Measurements from ENCODE around the gene PTH1R.
A peak's percentile ranks its signal among the peaks of the same experiment; 100 is the strongest.

The PTH1R gene

GRCh38 chr3:46890132-46890531 is 12.6 kb downstream of the PTH1R start:
- peaks cover 4 to 50% (median 39%) of the 10 kb centered on the region in 5 donors for H3K4me1 ChIP-seq (ENCODE audit: control insufficient read depth in 5 of 5, insufficient read depth in 5 of 5, low read length in 5 of 5)
- H3K4me3 ChIP-seq (ENCODE audit: low read depth in 1 of 5, low read length in 5 of 5) = no peak overlapping the region
- no peaks in the 10 kb centered on the region for H3K27me3 ChIP-seq (ENCODE audit: control insufficient read depth in 5 of 5, insufficient read depth in 4 of 5, low read length in 5 of 5)
- no peak overlapping the region for H3K27ac ChIP-seq (ENCODE audit: low read depth, low read length)
- no peaks in the 10 kb centered on the region for H3K36me3 ChIP-seq (ENCODE audit: control insufficient read depth in 5 of 5, insufficient read depth in 5 of 5, low read length in 5 of 5)
- H3K9ac ChIP-seq (ENCODE audit: low read length in 5 of 5) = no peak overlapping the region
- no peaks in the 10 kb centered on the region for H3K9me3 ChIP-seq (ENCODE audit: control insufficient read depth in 5 of 5, low read length in 5 of 5)

GRCh38 chr3:46891132-46891531 is 13.6 kb downstream of the PTH1R start:
- H3K4me3 ChIP-seq (ENCODE audit: low read depth in 1 of 5, low read length in 5 of 5) = no peak overlapping the region
- no peaks in the 10 kb centered on the region for H3K27me3 ChIP-seq (ENCODE audit: control insufficient read depth in 5 of 5, insufficient read depth in 4 of 5, low read length in 5 of 5)
- H3K9me3 ChIP-seq (ENCODE audit: control insufficient read depth in 5 of 5, low read length in 5 of 5) = no peaks in the 10 kb centered on the region
- H3K9ac ChIP-seq (ENCODE audit: low read length in 5 of 5) = no peak overlapping the region
- peaks cover 4 to 46% (median 38%) of the 10 kb centered on the region in 5 donors for H3K4me1 ChIP-seq (ENCODE audit: control insufficient read depth in 5 of 5, insufficient read depth in 5 of 5, low read length in 5 of 5)
- no peak overlapping the region for H3K27ac ChIP-seq (ENCODE audit: low read depth, low read length)
- H3K36me3 ChIP-seq (ENCODE audit: control insufficient read depth in 5 of 5, insufficient read depth in 5 of 5, low read length in 5 of 5) = no peaks in the 10 kb centered on the region

GRCh38 chr3:46892285-46893145 is 15.0 kb downstream of the PTH1R start:
- H3K27me3 ChIP-seq (ENCODE audit: control insufficient read depth in 5 of 5, insufficient read depth in 4 of 5, low read length in 5 of 5) = no peaks in the 10 kb centered on the region
- H3K36me3 ChIP-seq (ENCODE audit: control insufficient read depth in 5 of 5, insufficient read depth in 5 of 5, low read length in 5 of 5) = no peaks in the 10 kb centered on the region
- H3K9me3 ChIP-seq (ENCODE audit: control insufficient read depth in 5 of 5, low read length in 5 of 5) = no peaks in the 10 kb centered on the region
- H3K4me3 ChIP-seq (ENCODE audit: low read depth in 1 of 5, low read length in 5 of 5) = peak overlapping the region; percentile 58 to 68 (median 62)
- H3K27ac ChIP-seq (ENCODE audit: low read depth, low read length) = no peak overlapping the region
- H3K4me1 ChIP-seq (ENCODE audit: control insufficient read depth in 5 of 5, insufficient read depth in 5 of 5, low read length in 5 of 5) = peaks cover 6 to 46% (median 38%) of the 10 kb centered on the region in 5 donors
- H3K9ac ChIP-seq (ENCODE audit: low read length in 5 of 5) = peak overlapping the region in 3 of 5 donors; percentile 13 to 67 (median 21)

GRCh38 chr3:46893146-46893748 is 15.7 kb downstream of the PTH1R start:
- Histone ChIP-seq H3K36me3 (ENCODE audit: control insufficient read depth in 5 of 5, insufficient read depth in 5 of 5, low read length in 5 of 5) (no peaks in the 10 kb centered on the region), H3K27me3 (ENCODE audit: control insufficient read depth in 5 of 5, insufficient read depth in 4 of 5, low read length in 5 of 5) (peaks cover 0 to 5% (median 0%) of the 10 kb centered on the region in 5 donors), H3K4me1 (ENCODE audit: control insufficient read depth in 5 of 5, insufficient read depth in 5 of 5, low read length in 5 of 5) (peaks cover 6 to 45% (median 38%) of the 10 kb centered on the region in 5 donors), H3K27ac (ENCODE audit: low read depth, low read length) (no peak overlapping the region), H3K9ac (ENCODE audit: low read length in 5 of 5) (no peak overlapping the region), H3K4me3 (ENCODE audit: low read depth in 1 of 5, low read length in 5 of 5) (peak overlapping the region in 2 of 5 donors; percentile 62 to 68), H3K9me3 (ENCODE audit: control insufficient read depth in 5 of 5, low read length in 5 of 5) (no peaks in the 10 kb centered on the region)

GRCh38 chr3:46893763-46894162 is 16.2 kb downstream of the PTH1R start:
- no peak overlapping the region for H3K27ac ChIP-seq (ENCODE audit: low read depth, low read length)
- H3K36me3 ChIP-seq (ENCODE audit: control insufficient read depth in 5 of 5, insufficient read depth in 5 of 5, low read length in 5 of 5) = no peaks in the 10 kb centered on the region
- H3K9me3 ChIP-seq (ENCODE audit: control insufficient read depth in 5 of 5, low read length in 5 of 5) = no peaks in the 10 kb centered on the region
- peaks cover 6 to 43% (median 38%) of the 10 kb centered on the region in 5 donors for H3K4me1 ChIP-seq (ENCODE audit: control insufficient read depth in 5 of 5, insufficient read depth in 5 of 5, low read length in 5 of 5)
- H3K4me3 ChIP-seq (ENCODE audit: low read depth in 1 of 5, low read length in 5 of 5) = no peak overlapping the region
- no peak overlapping the region for H3K9ac ChIP-seq (ENCODE audit: low read length in 5 of 5)
- H3K27me3 ChIP-seq (ENCODE audit: control insufficient read depth in 5 of 5, insufficient read depth in 4 of 5, low read length in 5 of 5) = peaks cover 0 to 6% (median 3%) of the 10 kb centered on the region in 5 donors

- peaks cover 6 to 38% (median 33%) of the 10 kb centered on the region in 5 donors for H3K4me1 ChIP-seq (ENCODE audit: control insufficient read depth in 5 of 5, insufficient read depth in 5 of 5, low read length in 5 of 5)
- no peak overlapping the region for H3K9ac ChIP-seq (ENCODE audit: low read length in 5 of 5)
- H3K27me3 ChIP-seq (ENCODE audit: control insufficient read depth in 5 of 5, insufficient read depth in 4 of 5, low read length in 5 of 5) = peaks cover 0 to 9% (median 4%) of the 10 kb centered on the region in 5 donors
- no peaks in the 10 kb centered on the region for H3K36me3 ChIP-seq (ENCODE audit: control insufficient read depth in 5 of 5, insufficient read depth in 5 of 5, low read length in 5 of 5)
- H3K4me3 ChIP-seq (ENCODE audit: low read depth in 1 of 5, low read length in 5 of 5) = no peak overlapping the region
- H3K27ac ChIP-seq (ENCODE audit: low read depth, low read length) = no peak overlapping the region
- H3K9me3 ChIP-seq (ENCODE audit: control insufficient read depth in 5 of 5, low read length in 5 of 5) = no peaks in the 10 kb centered on the region
Measured at GRCh38 chr3:46894256-46894655, 16.7 kb downstream of the PTH1R start.

GRCh38 chr3:46895204-46895660 is 17.7 kb downstream of the PTH1R start:
- no peak overlapping the region for H3K9ac ChIP-seq (ENCODE audit: low read length in 5 of 5)
- no peak overlapping the region for H3K27ac ChIP-seq (ENCODE audit: low read depth, low read length)
- peaks cover 6 to 37% (median 30%) of the 10 kb centered on the region in 5 donors for H3K4me1 ChIP-seq (ENCODE audit: control insufficient read depth in 5 of 5, insufficient read depth in 5 of 5, low read length in 5 of 5)
- no peaks in the 10 kb centered on the region for H3K9me3 ChIP-seq (ENCODE audit: control insufficient read depth in 5 of 5, low read length in 5 of 5)
- H3K27me3 ChIP-seq (ENCODE audit: control insufficient read depth in 5 of 5, insufficient read depth in 4 of 5, low read length in 5 of 5) = peaks cover 0 to 11% (median 4%) of the 10 kb centered on the region in 5 donors
- H3K4me3 ChIP-seq (ENCODE audit: low read depth in 1 of 5, low read length in 5 of 5) = no peak overlapping the region
- no peaks in the 10 kb centered on the region for H3K36me3 ChIP-seq (ENCODE audit: control insufficient read depth in 5 of 5, insufficient read depth in 5 of 5, low read length in 5 of 5)

GRCh38 chr3:46895761-46896160 is 18.2 kb downstream of the PTH1R start:
- Histone ChIP-seq H3K4me3 (ENCODE audit: low read depth in 1 of 5, low read length in 5 of 5) (no peak overlapping the region), H3K27ac (ENCODE audit: low read depth, low read length) (no peak overlapping the region), H3K27me3 (ENCODE audit: control insufficient read depth in 5 of 5, insufficient read depth in 4 of 5, low read length in 5 of 5) (peaks cover 0 to 11% (median 4%) of the 10 kb centered on the region in 5 donors), H3K9me3 (ENCODE audit: control insufficient read depth in 5 of 5, low read length in 5 of 5) (no peaks in the 10 kb centered on the region), H3K4me1 (ENCODE audit: control insufficient read depth in 5 of 5, insufficient read depth in 5 of 5, low read length in 5 of 5) (peaks cover 6 to 38% (median 30%) of the 10 kb centered on the region in 5 donors), H3K9ac (ENCODE audit: low read length in 5 of 5) (no peak overlapping the region), H3K36me3 (ENCODE audit: control insufficient read depth in 5 of 5, insufficient read depth in 5 of 5, low read length in 5 of 5) (no peaks in the 10 kb centered on the region)

GRCh38 chr3:46896386-46896785 is 18.9 kb downstream of the PTH1R start:
- H3K9ac ChIP-seq (ENCODE audit: low read length in 5 of 5) = no peak overlapping the region
- peaks cover 0 to 11% (median 4%) of the 10 kb centered on the region in 5 donors for H3K27me3 ChIP-seq (ENCODE audit: control insufficient read depth in 5 of 5, insufficient read depth in 4 of 5, low read length in 5 of 5)
- no peaks in the 10 kb centered on the region for H3K36me3 ChIP-seq (ENCODE audit: control insufficient read depth in 5 of 5, insufficient read depth in 5 of 5, low read length in 5 of 5)

GRCh38 chr3:46897031-46897430 is 19.5 kb downstream of the PTH1R start:
- Histone ChIP-seq H3K27ac (ENCODE audit: low read depth, low read length) (no peak overlapping the region), H3K4me3 (ENCODE audit: low read depth in 1 of 5, low read length in 5 of 5) (no peak overlapping the region), H3K27me3 (ENCODE audit: control insufficient read depth in 5 of 5, insufficient read depth in 4 of 5, low read length in 5 of 5) (peaks cover 0 to 11% (median 4%) of the 10 kb centered on the region in 5 donors), H3K4me1 (ENCODE audit: control insufficient read depth in 5 of 5, insufficient read depth in 5 of 5, low read length in 5 of 5) (peaks cover 4 to 33% (median 26%) of the 10 kb centered on the region in 5 donors), H3K36me3 (ENCODE audit: control insufficient read depth in 5 of 5, insufficient read depth in 5 of 5, low read length in 5 of 5) (no peaks in the 10 kb centered on the region), H3K9ac (ENCODE audit: low read length in 5 of 5) (no peak overlapping the region), H3K9me3 (ENCODE audit: control insufficient read depth in 5 of 5, low read length in 5 of 5) (no peaks in the 10 kb centered on the region)

More at GRCh38 chr3:46896386-46896785, 18.9 kb downstream of the PTH1R start:
- Histone ChIP-seq H3K9me3 (ENCODE audit: control insufficient read depth in 5 of 5, low read length in 5 of 5) (no peaks in the 10 kb centered on the region), H3K27ac (ENCODE audit: low read depth, low read length) (no peak overlapping the region), H3K4me1 (ENCODE audit: control insufficient read depth in 5 of 5, insufficient read depth in 5 of 5, low read length in 5 of 5) (peaks cover 6 to 38% (median 30%) of the 10 kb centered on the region in 5 donors), H3K4me3 (ENCODE audit: low read depth in 1 of 5, low read length in 5 of 5) (no peak overlapping the region)
